Endothelial cell of umbilical vein (primary cell): Measurements from ENCODE around the gene RMDN3. TPM values are rescaled to one million over a fixed set of nuclear protein-coding genes. Genes with fewer than 3 reads are reported as not detected.

Source experiments
- BruUV-seq: library from RNA; stranded (reverse); fragments of 400-500 nt; replicated peaks from 2 replicates; lab custom pipeline; 2021; lab: Mats Ljungman, UMichigan
- CTCF ChIA-PET: fragments of 300-600, 350-600 bp; sonication (Branson Sonifier 250); formaldehyde crosslinking; loops from one replicate; lab custom pipeline; 2021; ENCODE audit warnings: antibody characterized with exemption, inconsistent platforms; lab: Charles Lee
- POLR2A ChIA-PET: fragments of 300-600, 350-600 bp; sonication (Branson Sonifier 250); formaldehyde crosslinking; loops from one replicate; lab custom pipeline; 2021; ENCODE audit warnings: antibody characterized with exemption, inconsistent platforms; lab: Charles Lee
- DNase-seq: peaks from one replicate; pipeline ENCODE4 v3.0.0-alpha.2; 2011; ENCODE audit warnings: low read depth, low spot score
- FAIRE-seq: peaks from 2 replicates; lab custom pipeline; 2011; peaks lifted over from hg19 to GRCh38; lab: Jason Lieb, UNC
- H2AFZ ChIP-seq: 2 replicates; pipeline ENCODE4 v1.6.0; 2012; ENCODE audit warnings: low read depth, low read length, control low read depth, inconsistent platforms
- H3K27ac ChIP-seq: 2 replicates; pipeline ENCODE4 v1.5.1; 2011; ENCODE audit warnings: low read depth, mild to moderate bottlenecking, control low read depth, low read length, moderate library complexity; ENCODE audit not compliant: insufficient read depth
- H3K27me3 ChIP-seq, 2 experiments: 2 replicates each; pipeline versions ENCODE4 v1.6.0 to v1.6.1; 2011; ENCODE audit warnings: low read length in 2 of 2, mixed read lengths in 1 of 2; ENCODE audit not compliant: control insufficient read depth in 2 of 2, insufficient read depth in 2 of 2
- H3K36me3 ChIP-seq, 2 experiments: 2 replicates in 1 of 2; 3 replicates in 1 of 2; pipeline ENCODE4 v1.5.1; 2011; ENCODE audit warnings: low read length in 2 of 2, mild to moderate bottlenecking in 1 of 2, moderate library complexity in 1 of 2; ENCODE audit not compliant: control insufficient read depth in 2 of 2, insufficient read depth in 2 of 2; ENCODE audit errors: extremely low read depth in 1 of 2
- H3K4me1 ChIP-seq: 3 replicates; pipeline ENCODE4 v1.5.1; 2011; ENCODE audit warnings: mild to moderate bottlenecking, low read length; ENCODE audit not compliant: control insufficient read depth, insufficient read depth; ENCODE audit errors: extremely low read depth
- H3K4me2 ChIP-seq: 2 replicates; pipeline ENCODE4 v1.6.1; 2011; ENCODE audit warnings: low read length, control low read depth, mixed read lengths; ENCODE audit not compliant: insufficient read depth
- H3K4me3 ChIP-seq, 3 experiments: fragments of 200-600 bp in 1 of 3; sonication (generic), shearing (Covaris generic) in 1 of 3; replicated peaks in 1 of 3; 2 replicates each; pipeline ENCODE4 v1.5.1; 2011 to 2016; ENCODE audit warnings: control low read depth in 3 of 3, low read length in 3 of 3, mild to moderate bottlenecking in 2 of 3, inconsistent platforms in 1 of 3, low read depth in 1 of 3, moderate library complexity in 1 of 3; ENCODE audit not compliant: insufficient read depth in 1 of 3
- H3K79me2 ChIP-seq: 2 replicates; pipeline ENCODE4 v1.6.0; 2012; ENCODE audit warnings: low read length, inconsistent platforms; ENCODE audit not compliant: control insufficient read depth, insufficient read depth
- H3K9ac ChIP-seq: replicated peaks from 2 replicates; pipeline ENCODE3; 2011; ENCODE audit warnings: low read length, control low read depth; ENCODE audit not compliant: insufficient read depth; ENCODE audit errors: extremely low read depth
- H3K9me1 ChIP-seq: replicated peaks from 3 replicates; pipeline ENCODE4 v1.6.0; 2011; ENCODE audit warnings: mild to moderate bottlenecking, low read length; ENCODE audit not compliant: control insufficient read depth, insufficient read depth; ENCODE audit errors: extremely low read depth
- H3K9me3 ChIP-seq: replicated peaks from 2 replicates; pipeline ENCODE4 v1.5.1; 2012; ENCODE audit warnings: low read length, inconsistent platforms; ENCODE audit not compliant: control insufficient read depth, insufficient read depth
- H4K20me1 ChIP-seq: replicated peaks from 2 replicates; pipeline ENCODE3; 2011; ENCODE audit warnings: mild to moderate bottlenecking, low read length; ENCODE audit not compliant: control insufficient read depth, insufficient read depth; ENCODE audit errors: extremely low read depth
- CTCF ChIP-seq, 2 donors: IDR thresholded peaks; 1 replicate in 1 of 2; 2 replicates in 1 of 2; pipeline ENCODE4 v1.5.1; 2011; ENCODE audit warnings: low read length in 2 of 2, mild to moderate bottlenecking in 2 of 2, moderate library complexity in 2 of 2, control low read depth in 1 of 2, inconsistent platforms in 1 of 2, low read depth in 1 of 2; ENCODE audit not compliant: insufficient read depth in 1 of 2; ENCODE audit errors: extremely low read depth in 1 of 2
- EZH2 ChIP-seq: IDR thresholded peaks from 2 replicates; pipeline ENCODE4 v1.6.1; 2012; ENCODE audit warnings: borderline replicate concordance, low read depth, mild to moderate bottlenecking, moderate library complexity, low read length, inconsistent platforms; ENCODE audit not compliant: severe bottlenecking
- FOS ChIP-seq: IDR thresholded peaks from 2 replicates; pipeline ENCODE4 v1.6.1; 2011; ENCODE audit warnings: mild to moderate bottlenecking, low read length, moderate library complexity, borderline replicate concordance; ENCODE audit not compliant: insufficient read depth
- GATA2 ChIP-seq: IDR thresholded peaks from 2 replicates; pipeline ENCODE4 v1.7.0; 2011; ENCODE audit warnings: low read depth, mild to moderate bottlenecking, moderate library complexity, mixed read lengths, low read length; ENCODE audit not compliant: insufficient read length, insufficient read depth
- JUN ChIP-seq: IDR thresholded peaks from 2 replicates; pipeline ENCODE4 v1.6.1; 2011; ENCODE audit warnings: borderline replicate concordance, low read depth; ENCODE audit not compliant: insufficient read length, insufficient read depth
- MAX ChIP-seq: IDR thresholded peaks from 2 replicates; pipeline ENCODE4 v1.6.1; 2011; ENCODE audit not compliant: insufficient read depth, insufficient read length
- MYC ChIP-seq: IDR thresholded peaks from one replicate; pipeline ENCODE4 v1.6.1; 2011; ENCODE audit warnings: mild to moderate bottlenecking, low read depth, low read length
- POLR2A ChIP-seq: IDR thresholded peaks from 2 replicates; pipeline ENCODE4 v1.6.1; 2012; ENCODE audit warnings: low read depth, mild to moderate bottlenecking, control low read depth, low read length
- POLR2AphosphoS5 ChIP-seq: IDR thresholded peaks from 2 replicates; pipeline ENCODE4 v1.6.1; 2012; ENCODE audit warnings: low read depth, mild to moderate bottlenecking, control low read depth, low read length, moderate library complexity; ENCODE audit not compliant: insufficient read depth
- dilution Hi-C: fragments of 300-500 bp; cut with MboI; formaldehyde crosslinking; loops from one replicate; pipeline ENCODE4 v1.15.0; 2019; ENCODE audit warnings: low sequenced_read_pairs; ENCODE audit not compliant: extremely low pct_ligation_motif_present
- intact Hi-C: fragments of 100-400 bp; cut with micrococcal nuclease; formaldehyde crosslinking; loops from one replicate; pipeline ENCODE4 v1.10.0; 2022
- polyA plus RNA-seq, 4 experiments: library from polyadenylated mRNA; depleted of rRNA in 3 of 4; stranded (reverse) in 3 of 4; unstranded in 1 of 4; fragments of >200 nt; gene quantifications; 2 replicates each; pipeline versions ENCODE4 v1.2.1 to v1.2.3, GENCODE V29; 2011 to 2012; ENCODE audit warnings: missing spikeins in 1 of 4
- total RNA-seq: library from RNA; stranded (reverse); gene quantifications from 2 replicates; pipeline ENCODE4 v1.2.3, GENCODE V29; 2021

Gene RMDN3
- total and polyA plus RNA-seq, 2 donors (not counting 3 experiments of a cell fraction or from before 2014, with no cell fraction given), result 20.1 to 37.2 TPM

GRCh38 chr15:40702077-40702476 is 53.0 kb downstream of the RMDN3 start:
- Histone ChIP-seq H4K20me1 (no peaks in the 10 kb centered on the region), H3K9me1 (no peaks in the 10 kb centered on the region), H3K79me2 (peaks cover 6% of the 10 kb centered on the region), H3K36me3 (peaks cover 0 to 9% of the 10 kb centered on the region in 2 experiments), H3K9me3 (no peaks in the 10 kb centered on the region), H3K27ac (no peak overlapping the region), H3K4me3 (no peak overlapping the region), H3K9ac (no peak overlapping the region), H2AFZ (no peak overlapping the region), H3K4me1 (no peaks in the 10 kb centered on the region), H3K27me3 (no peaks in the 10 kb centered on the region), H3K4me2 (no peak overlapping the region)
- peak; percentile 4 for FAIRE-seq
- BruUV-seq, result no TSS peak
- ChIA-PET POLR2A (no interaction called here), CTCF (interaction anchor here (1.2 to 2.2 kb wide), 4 partner anchors 29 to 190 kb away, joined by 5 to 11 read pairs (median 8); no protein-coding TSS in a partner anchor)
- no peak for TF ChIP-seq POLR2A
- TF ChIP-seq GATA2, result no peak
- TF ChIP-seq EZH2, result no peak
- peak; percentile 6 to 29 for TF ChIP-seq CTCF (IDR thresholded peaks at IDR 0.05; ENCODE audit: extremely low read depth in 1 of 2, insufficient read depth in 1 of 2, low read depth in 1 of 2, low read length in 2 of 2)
- no peak for TF ChIP-seq MYC
- dilution Hi-C loops (no loop called here), intact Hi-C loops (loop anchor here (2.0 to 5.0 kb wide), 2 partner anchors 81 to 190 kb away; partner anchors contain the start of gene VPS18)
- DNase-seq, result peak; percentile 43

GRCh38 chr15:40697916-40698315 is 57.1 kb downstream of the RMDN3 start:
- CTCF ChIA-PET, result no interaction called here
- intact Hi-C loops, result loop anchor here (5.0 kb wide), 1 partner anchor 106 kb away; the partner anchor contains the start of gene KNL1
- Histone ChIP-seq H2AFZ (no peak overlapping the region), H3K9me1 (no peaks in the 10 kb centered on the region), H3K4me3 (no peak overlapping the region), H4K20me1 (no peaks in the 10 kb centered on the region), H3K27ac (no peak overlapping the region), H3K9me3 (no peaks in the 10 kb centered on the region), H3K79me2 (peaks cover 20% of the 10 kb centered on the region), H3K4me1 (peaks cover 13% of the 10 kb centered on the region), H3K27me3 (no peaks in the 10 kb centered on the region), H3K36me3 (peaks cover 0 to 9% of the 10 kb centered on the region in 2 experiments), H3K9ac (no peak overlapping the region), H3K4me2 (no peak overlapping the region)
- TF ChIP-seq JUN (no peak), MYC (no peak), GATA2 (no peak), POLR2A (no peak), FOS (no peak), POLR2AphosphoS5 (no peak), EZH2 (no peak), MAX (no peak), CTCF (IDR thresholded peaks at IDR 0.05; ENCODE audit: extremely low read depth in 1 of 2, insufficient read depth in 1 of 2, low read depth in 1 of 2, low read length in 2 of 2) (no peak)
- POLR2A ChIA-PET, result no interaction called here
- no TSS peak for BruUV-seq
- dilution Hi-C loops, result no loop called here
- FAIRE-seq, result no peak
- no peak for DNase-seq
